HepG2 (cell line): ENCODE results near the gene RIPK3. TPM values are rescaled to one million over a fixed set of nuclear protein-coding genes. Genes with fewer than 3 reads are reported as not detected.

ENCODE experiments used
- ARID2 ChIP-seq: sonication (generic); formaldehyde crosslinking; IDR thresholded peaks from 2 replicates; pipeline ENCODE4 v1.8.1; 2022; ENCODE audit warnings: mild to moderate bottlenecking, missing genetic modification reagents, borderline replicate concordance
- FOXP1 ChIP-seq, 2 experiments: fragments of 450-650 bp in 1 of 2; IDR thresholded peaks; 2 replicates each; pipeline ENCODE4 v1.6.1; 2017 to 2018; ENCODE audit warnings: antibody characterized with exemption in 1 of 2
- NR2C2 ChIP-seq: sonication (generic); formaldehyde crosslinking; IDR thresholded peaks from 2 replicates; pipeline ENCODE4 v1.4.0; 2020; ENCODE audit warnings: missing genetic modification reagents, mild to moderate bottlenecking, moderate library complexity, borderline replicate concordance
- RBM22 ChIP-seq: fragments of 200-400 bp; formaldehyde crosslinking; optimal IDR thresholded peaks from 2 replicates; pipeline ENCODE3; 2017; ENCODE audit warnings: mild to moderate bottlenecking, low read length, moderate library complexity
- RNF2 ChIP-seq: fragments of 450-650 bp; conservative IDR thresholded peaks from 2 replicates; pipeline ENCODE4 v1.6.1; 2016; ENCODE audit warnings: low read depth
- SRSF9 ChIP-seq: fragments of 200-400 bp; formaldehyde crosslinking; IDR thresholded peaks from 2 replicates; pipeline ENCODE4 v1.6.1; 2018; ENCODE audit warnings: borderline replicate concordance, mild to moderate bottlenecking, low read depth, low read length; ENCODE audit not compliant: insufficient read depth, poor library complexity, severe bottlenecking
- YEATS4 ChIP-seq: sonication (generic); formaldehyde crosslinking; IDR thresholded peaks from 2 replicates; pipeline ENCODE4 v1.4.0; 2020; ENCODE audit warnings: missing genetic modification reagents, borderline replicate concordance
- ZKSCAN8 ChIP-seq: IDR thresholded peaks from 2 replicates; pipeline ENCODE4 v1.6.1; 2016; ENCODE audit warnings: borderline replicate concordance, missing genetic modification reagents, missing compliant biosample characterization
- ZNF136 ChIP-seq: sonication (generic); formaldehyde crosslinking; IDR thresholded peaks from 2 replicates; pipeline ENCODE4 v1.8.1; 2022; ENCODE audit warnings: low read depth, mild to moderate bottlenecking, moderate library complexity, missing genetic modification reagents
- ZSCAN21 ChIP-seq: sonication (generic); formaldehyde crosslinking; IDR thresholded peaks from 2 replicates; pipeline ENCODE4 v1.8.0; 2022; ENCODE audit warnings: mild to moderate bottlenecking, missing genetic modification reagents, moderate library complexity, borderline replicate concordance
- ZXDC ChIP-seq: sonication (generic); formaldehyde crosslinking; IDR thresholded peaks from 2 replicates; pipeline ENCODE4 v1.5.0; 2020; ENCODE audit warnings: mild to moderate bottlenecking, missing genetic modification reagents
- polyA plus RNA-seq, 8 experiments: library from polyadenylated mRNA; depleted of rRNA in 3 of 8; stranded (reverse) in 7 of 8; unstranded in 1 of 8; fragments of >200 nt; fragmentation: Illumina TruSeq in 4 of 8; extraction: Trizol in 4 of 8; gene quantifications; 2 replicates each; pipeline versions ENCODE4 v1.2.1 to v1.2.3, GENCODE V29; 2011 to 2016; ENCODE audit warnings: low read depth in 4 of 8, missing spikeins in 1 of 8, mixed read lengths in 1 of 8; ENCODE audit not compliant: insufficient read depth in 1 of 8
- total RNA-seq, 5 experiments: library from RNA; depleted of rRNA; stranded (reverse); fragments of >200 nt; fragmentation: Illumina TruSeq; extraction: Trizol; gene quantifications; 2 replicates each; pipeline ENCODE4 v1.2.3, GENCODE V29; 2016; ENCODE audit warnings: low read depth in 1 of 5
- TF ChIP-seq, protein P1 (sequence below): sonication (generic); formaldehyde crosslinking; IDR thresholded peaks from 2 replicates; pipeline ENCODE4 v1.4.0; 2020; ENCODE audit warnings: missing genetic modification reagents, mild to moderate bottlenecking, borderline replicate concordance

The RIPK3 gene
- total and polyA plus RNA-seq, 2 of the 13 experiments (the other 11 are each of a cell fraction or from before 2014, with no cell fraction given) = not detected

- TF ChIP-seq RBM22 = no peak
- peak; percentile 73; the same call in 1 of the 2 replicates for TF ChIP-seq ZSCAN21 (CRISPR knock-in tag)
- TF ChIP-seq YEATS4 (CRISPR knock-in tag) = no peak; the same call in 1 of the 2 replicates
- peak; percentile 78 for TF ChIP-seq NR2C2 (CRISPR knock-in tag)
- no peak; the same call in none of the 2 replicates for TF ChIP-seq ARID2 (CRISPR knock-in tag)
- TF ChIP-seq ZKSCAN8 = peak; percentile 69; the same call in 1 of the 2 replicates
- TF ChIP-seq ZXDC (CRISPR knock-in tag) = peak; percentile 94; the same call in 1 of the 2 replicates
- TF ChIP-seq, protein P1, sequence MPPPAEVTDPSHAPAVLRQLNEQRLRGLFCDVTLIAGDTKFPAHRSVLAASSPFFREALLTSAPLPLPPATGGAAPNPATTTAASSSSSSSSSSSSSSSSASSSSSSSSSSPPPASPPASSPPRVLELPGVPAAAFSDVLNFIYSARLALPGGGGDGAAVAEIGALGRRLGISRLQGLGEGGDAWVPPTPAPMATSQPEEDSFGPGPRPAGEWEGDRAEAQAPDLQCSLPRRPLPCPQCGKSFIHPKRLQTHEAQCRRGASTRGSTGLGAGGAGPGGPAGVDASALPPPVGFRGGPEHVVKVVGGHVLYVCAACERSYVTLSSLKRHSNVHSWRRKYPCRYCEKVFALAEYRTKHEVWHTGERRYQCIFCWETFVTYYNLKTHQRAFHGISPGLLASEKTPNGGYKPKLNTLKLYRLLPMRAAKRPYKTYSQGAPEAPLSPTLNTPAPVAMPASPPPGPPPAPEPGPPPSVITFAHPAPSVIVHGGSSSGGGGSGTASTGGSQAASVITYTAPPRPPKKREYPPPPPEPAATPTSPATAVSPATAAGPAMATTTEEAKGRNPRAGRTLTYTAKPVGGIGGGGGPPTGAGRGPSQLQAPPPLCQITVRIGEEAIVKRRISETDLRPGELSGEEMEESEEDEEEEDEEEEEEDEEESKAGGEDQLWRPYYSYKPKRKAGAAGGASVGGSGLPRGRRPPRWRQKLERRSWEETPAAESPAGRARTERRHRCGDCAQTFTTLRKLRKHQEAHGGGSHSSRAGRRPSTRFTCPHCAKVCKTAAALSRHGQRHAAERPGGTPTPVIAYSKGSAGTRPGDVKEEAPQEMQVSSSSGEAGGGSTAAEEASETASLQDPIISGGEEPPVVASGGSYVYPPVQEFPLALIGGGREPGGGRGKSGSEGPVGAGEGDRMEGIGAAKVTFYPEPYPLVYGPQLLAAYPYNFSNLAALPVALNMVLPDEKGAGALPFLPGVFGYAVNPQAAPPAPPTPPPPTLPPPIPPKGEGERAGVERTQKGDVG = peak; percentile 59; the same call in 1 of the 2 replicates
- TF ChIP-seq ZNF136 (CRISPR knock-in tag) = peak; percentile 96
- no peak for TF ChIP-seq SRSF9
- TF ChIP-seq FOXP1 (IDR thresholded peaks at IDR 0.05) = no peak
- TF ChIP-seq FOXP1 (CRISPR knock-in tag; IDR thresholded peaks at IDR 0.05) = peak; percentile 53
- peak; percentile 98 for TF ChIP-seq RNF2
Measured at GRCh38 chr14:24332268-24332993, 7.4 kb downstream of the RIPK3 start (continued).
